Spleen (tissue), 11 donors: Measurements from ENCODE around the gene IL25. TPM values are rescaled to one million over a fixed set of nuclear protein-coding genes. Genes with fewer than 3 reads are reported as not detected.

Experiments used
- DNase-seq: peaks from one replicate; pipeline ENCODE4 v3.0.0-alpha.2; 2020
- H3K27ac ChIP-seq, 8 donors: fragments of 200-600 bp; sonication (generic) in 7 of 8; 1 replicate in 4 of 8; 2 replicates in 4 of 8; pipeline versions ENCODE4 v1.5.0 to v1.8.0; 2016 to 2021; ENCODE audit warnings: inconsistent platforms in 4 of 8, mild to moderate bottlenecking in 4 of 8, moderate library complexity in 1 of 8
- H3K27me3 ChIP-seq, 7 donors: fragments of 200-600 bp; sonication (generic) in 6 of 7; replicated peaks in 1 of 7; 1 replicate in 4 of 7; 2 replicates in 3 of 7; pipeline versions ENCODE4 v1.5.0 to v1.8.0; 2016 to 2021; ENCODE audit warnings: inconsistent platforms in 3 of 7, mild to moderate bottlenecking in 1 of 7
- H3K36me3 ChIP-seq, 6 donors: fragments of 200-600 bp; sonication (generic) in 5 of 6; 1 replicate in 4 of 6; 2 replicates in 2 of 6; pipeline versions ENCODE4 v1.5.0 to v1.8.0; 2016 to 2021; ENCODE audit warnings: inconsistent platforms in 2 of 6
- H3K4me1 ChIP-seq, 6 donors: fragments of 200-600 bp; sonication (generic) in 5 of 6; 1 replicate in 3 of 6; 2 replicates in 3 of 6; pipeline versions ENCODE4 v1.5.0 to v1.8.0; 2016 to 2021; ENCODE audit warnings: inconsistent platforms in 3 of 6
- H3K4me3 ChIP-seq, 8 donors: fragments of 200-600 bp; sonication (generic) in 7 of 8; 1 replicate in 4 of 8; 2 replicates in 4 of 8; pipeline versions ENCODE4 v1.5.0 to v1.8.0; 2016 to 2021; ENCODE audit warnings: inconsistent platforms in 4 of 8, mild to moderate bottlenecking in 4 of 8, moderate library complexity in 2 of 8
- H3K9me3 ChIP-seq, 8 donors: fragments of 200-600 bp; sonication (generic) in 7 of 8; 1 replicate in 4 of 8; 2 replicates in 4 of 8; pipeline versions ENCODE4 v1.5.0 to v1.8.0; 2016 to 2021; ENCODE audit warnings: inconsistent platforms in 4 of 8
- POLR2A ChIP-seq, 3 donors: fragments of 450-650 bp; IDR thresholded peaks; one replicate each; pipeline ENCODE4 v1.5.1; 2017; ENCODE audit warnings: antibody characterized with exemption in 3 of 3, mild to moderate bottlenecking in 1 of 3
- POLR2AphosphoS5 ChIP-seq, 3 donors: sonication (generic); formaldehyde crosslinking; IDR thresholded peaks; one replicate each; pipeline ENCODE4 v1.5.1; 2017; ENCODE audit warnings: antibody characterized with exemption in 3 of 3
- WGBS, 5 donors: extraction: QIAGEN DNeasy Blood & Tissue Kit in 3 of 5; methylation state at CpG; one replicate each; pipeline versions ENCODE4 v1.1.5 to v1.1.7; 2013 to 2018; 5-methylcytosine and 5-hydroxymethylcytosine counted together
- intact Hi-C: fragments of 100-400 bp; cut with DNase I; formaldehyde crosslinking; loops from one replicate; pipeline ENCODE4 v1.15.0; 2023; ENCODE audit warnings: low total_unique reads
- polyA plus RNA-seq, 3 donors: library from polyadenylated mRNA; stranded (reverse); fragments of 200-250 nt; gene quantifications; one replicate each; pipeline ENCODE4 v1.2.1, GENCODE V29; 2013
- total RNA-seq, 7 donors: library from RNA; depleted of rRNA in 3 of 7; stranded (reverse); fragments of >200 nt in 3 of 7; fragmentation: NEBNext Ultra II Directional in 4 of 7; extraction: Animal tissue kit (Norgen Biotek cat#: 25700) in 4 of 7; gene quantifications; one replicate each; pipeline versions ENCODE4 v1.1.0 to v1.2.1, GENCODE V29; 2016 to 2021
- TF ChIP-seq, protein P1 (sequence below), 11 experiments: fragments of 200-600 bp in 7 of 11; fragments of 450-650 bp in 4 of 11; sonication (generic) in 4 of 11; IDR thresholded peaks in 8 of 11; conservative IDR thresholded peaks in 3 of 11; 1 replicate in 7 of 11; 2 replicates in 4 of 11; pipeline versions ENCODE4 v1.4.0 to v1.8.0; 2016 to 2021; ENCODE audit warnings: antibody characterized with exemption in 11 of 11, inconsistent platforms in 4 of 11, mild to moderate bottlenecking in 1 of 11
- donor health status: healthy with polysubstance abuse.
- donor health status: DM: no; HTN: no; CAD: no; lungs with moderate emphysema.
- donor health status: DM: no; HTN: no; CAD: no.
- donor health status: Bipolar disorder and iron deficiency.
- donor health status: healthy.
- donor health status: DM: no; HTN: no; CAD: no.
- donor health status: DM: yes; HTN: yes; CAD: no.

The IL25 gene
- total and polyA plus RNA-seq, 10 donors: not detected

DNA sequence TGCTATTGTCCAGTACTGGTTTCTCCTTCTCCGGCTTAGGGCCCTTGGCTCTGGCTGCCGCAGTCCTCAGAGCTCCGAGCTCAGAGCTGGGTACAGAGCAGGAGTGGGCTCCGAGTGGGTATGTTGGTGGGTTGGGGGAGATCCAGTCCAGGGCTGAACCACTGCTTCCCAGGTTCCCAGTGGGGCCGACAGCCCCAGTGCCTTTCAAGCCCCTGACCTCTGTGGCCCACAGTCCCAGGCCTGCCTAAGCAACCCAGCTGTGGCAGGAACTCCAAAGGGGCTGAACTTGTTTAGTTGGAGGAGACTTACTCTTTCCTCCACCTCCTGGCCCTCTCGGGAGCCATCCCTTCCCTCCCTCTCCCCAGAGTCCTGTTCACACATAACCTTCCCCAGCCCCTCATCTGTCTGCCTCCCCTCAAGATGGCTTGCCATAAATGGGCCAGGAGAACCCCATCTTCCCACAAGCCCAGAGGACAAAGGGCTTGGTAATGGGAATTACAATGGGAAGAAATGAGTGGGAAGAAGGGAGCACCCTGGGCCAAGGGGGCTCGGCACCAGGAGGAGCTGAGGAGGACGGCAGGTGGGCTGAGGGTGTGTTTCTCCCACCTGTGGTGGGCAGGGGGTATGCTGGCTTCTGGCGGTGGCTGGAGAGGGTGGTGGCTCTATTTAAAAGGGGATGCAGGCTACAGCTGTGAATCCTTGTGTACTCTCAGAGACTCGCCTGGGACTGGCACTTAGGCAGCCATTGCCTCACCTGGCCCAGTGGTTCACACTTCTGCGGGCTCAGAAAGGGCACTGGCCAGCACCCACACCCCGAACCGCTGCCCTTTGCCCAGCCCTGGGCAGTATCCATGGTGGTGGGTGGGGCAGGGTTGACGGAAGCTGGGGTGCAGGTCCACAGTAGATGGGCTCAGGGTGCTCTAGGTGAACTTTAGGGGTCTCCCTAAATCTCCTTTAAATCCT is 39.2 kb downstream of the IL25 start:
- no peak for TF ChIP-seq POLR2AphosphoS5 (IDR thresholded peaks at IDR 0.05)
- no peak for TF ChIP-seq POLR2A (IDR thresholded peaks at IDR 0.05)
- Histone ChIP-seq H3K4me1 (no peaks in the 10 kb centered on the region), H3K9me3 (no peaks in the 10 kb centered on the region), H3K27ac (no peak overlapping the region), H3K36me3 (no peaks in the 10 kb centered on the region), H3K4me3 (no peak overlapping the region), H3K27me3 (peaks cover 0 to 53% (median 0%) of the 10 kb centered on the region in 7 donors)
- 80 to 90% (median 88%) methylated on average over 11 to 14 of the region's 14 CpGs for WGBS, 5 donors
- intact Hi-C loops: no loop called here
- no peak for DNase-seq

DNA sequence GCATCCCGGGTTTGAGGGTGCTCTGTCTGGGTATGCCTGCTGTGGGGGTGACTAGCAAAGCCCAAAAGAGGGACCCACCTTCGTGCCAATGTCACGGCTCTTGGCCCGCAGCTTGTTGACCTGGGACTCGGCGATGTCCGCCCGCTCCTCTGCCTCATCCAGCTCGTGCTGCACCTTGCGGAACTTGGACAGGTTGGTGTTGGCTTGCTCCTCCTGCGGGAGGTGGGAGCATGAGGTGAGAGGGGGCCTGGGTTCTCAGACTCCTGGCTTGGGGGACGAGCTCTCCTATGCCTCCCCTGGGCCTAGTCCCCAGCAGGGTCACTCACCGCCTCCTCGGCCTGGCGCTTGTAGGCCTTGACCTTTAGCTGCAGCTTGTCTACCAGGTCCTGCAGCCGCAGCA is 41.1 kb downstream of the IL25 start:
- no peak for DNase-seq
- Histone ChIP-seq H3K4me1 (no peaks in the 10 kb centered on the region), H3K4me3 (no peak overlapping the region), H3K27me3 (peaks cover 0 to 50% (median 0%) of the 10 kb centered on the region in 7 donors), H3K36me3 (no peaks in the 10 kb centered on the region), H3K27ac (no peak overlapping the region), H3K9me3 (no peaks in the 10 kb centered on the region)
- TF ChIP-seq, protein P1, sequence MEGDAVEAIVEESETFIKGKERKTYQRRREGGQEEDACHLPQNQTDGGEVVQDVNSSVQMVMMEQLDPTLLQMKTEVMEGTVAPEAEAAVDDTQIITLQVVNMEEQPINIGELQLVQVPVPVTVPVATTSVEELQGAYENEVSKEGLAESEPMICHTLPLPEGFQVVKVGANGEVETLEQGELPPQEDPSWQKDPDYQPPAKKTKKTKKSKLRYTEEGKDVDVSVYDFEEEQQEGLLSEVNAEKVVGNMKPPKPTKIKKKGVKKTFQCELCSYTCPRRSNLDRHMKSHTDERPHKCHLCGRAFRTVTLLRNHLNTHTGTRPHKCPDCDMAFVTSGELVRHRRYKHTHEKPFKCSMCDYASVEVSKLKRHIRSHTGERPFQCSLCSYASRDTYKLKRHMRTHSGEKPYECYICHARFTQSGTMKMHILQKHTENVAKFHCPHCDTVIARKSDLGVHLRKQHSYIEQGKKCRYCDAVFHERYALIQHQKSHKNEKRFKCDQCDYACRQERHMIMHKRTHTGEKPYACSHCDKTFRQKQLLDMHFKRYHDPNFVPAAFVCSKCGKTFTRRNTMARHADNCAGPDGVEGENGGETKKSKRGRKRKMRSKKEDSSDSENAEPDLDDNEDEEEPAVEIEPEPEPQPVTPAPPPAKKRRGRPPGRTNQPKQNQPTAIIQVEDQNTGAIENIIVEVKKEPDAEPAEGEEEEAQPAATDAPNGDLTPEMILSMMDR (IDR thresholded peaks at IDR 0.05 in 8 of 11, conservative IDR thresholded peaks at IDR 0.05 in 3 of 11): no peak
- TF ChIP-seq POLR2AphosphoS5 (IDR thresholded peaks at IDR 0.05): no peak
- TF ChIP-seq POLR2A (IDR thresholded peaks at IDR 0.05): no peak
- intact Hi-C loops: no loop called here
- WGBS, 5 donors: 83 to 93% (median 88%) methylated on average over 14 to 16 of the region's 16 CpGs

DNA sequence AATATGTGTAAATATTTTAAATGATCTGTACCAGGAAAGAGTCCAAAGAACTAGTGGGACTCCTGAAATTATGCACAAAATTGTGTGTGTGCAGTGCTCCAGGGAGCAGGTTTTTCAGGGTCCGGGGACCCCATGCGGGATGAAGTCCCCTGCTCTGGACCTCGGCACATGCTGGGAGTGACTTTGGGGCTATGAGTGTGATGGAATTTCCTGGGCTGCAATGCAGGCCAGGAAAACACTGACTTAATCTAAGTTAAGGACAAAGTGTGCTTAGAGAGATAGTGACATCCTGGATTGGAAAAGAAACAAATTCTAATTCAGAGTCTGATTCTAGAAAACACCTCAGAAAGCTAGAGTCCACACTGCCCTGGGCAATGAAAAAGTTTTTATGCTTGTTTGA is 41.6 kb downstream of the IL25 start:
- WGBS, 5 donors: 67 to 91% (median 69%) methylated on average over 3 of the region's 3 CpGs
- intact Hi-C loops: no loop called here
- Histone ChIP-seq H3K27me3 (peaks cover 0 to 50% (median 0%) of the 10 kb centered on the region in 7 donors), H3K36me3 (no peaks in the 10 kb centered on the region), H3K9me3 (no peaks in the 10 kb centered on the region), H3K4me1 (no peaks in the 10 kb centered on the region), H3K4me3 (no peak overlapping the region), H3K27ac (no peak overlapping the region)
- no peak for TF ChIP-seq POLR2AphosphoS5 (IDR thresholded peaks at IDR 0.05)
- no peak for TF ChIP-seq POLR2A (IDR thresholded peaks at IDR 0.05)
- TF ChIP-seq, protein P1 (IDR thresholded peaks at IDR 0.05 in 8 of 11, conservative IDR thresholded peaks at IDR 0.05 in 3 of 11): no peak
- DNase-seq: no peak

DNA sequence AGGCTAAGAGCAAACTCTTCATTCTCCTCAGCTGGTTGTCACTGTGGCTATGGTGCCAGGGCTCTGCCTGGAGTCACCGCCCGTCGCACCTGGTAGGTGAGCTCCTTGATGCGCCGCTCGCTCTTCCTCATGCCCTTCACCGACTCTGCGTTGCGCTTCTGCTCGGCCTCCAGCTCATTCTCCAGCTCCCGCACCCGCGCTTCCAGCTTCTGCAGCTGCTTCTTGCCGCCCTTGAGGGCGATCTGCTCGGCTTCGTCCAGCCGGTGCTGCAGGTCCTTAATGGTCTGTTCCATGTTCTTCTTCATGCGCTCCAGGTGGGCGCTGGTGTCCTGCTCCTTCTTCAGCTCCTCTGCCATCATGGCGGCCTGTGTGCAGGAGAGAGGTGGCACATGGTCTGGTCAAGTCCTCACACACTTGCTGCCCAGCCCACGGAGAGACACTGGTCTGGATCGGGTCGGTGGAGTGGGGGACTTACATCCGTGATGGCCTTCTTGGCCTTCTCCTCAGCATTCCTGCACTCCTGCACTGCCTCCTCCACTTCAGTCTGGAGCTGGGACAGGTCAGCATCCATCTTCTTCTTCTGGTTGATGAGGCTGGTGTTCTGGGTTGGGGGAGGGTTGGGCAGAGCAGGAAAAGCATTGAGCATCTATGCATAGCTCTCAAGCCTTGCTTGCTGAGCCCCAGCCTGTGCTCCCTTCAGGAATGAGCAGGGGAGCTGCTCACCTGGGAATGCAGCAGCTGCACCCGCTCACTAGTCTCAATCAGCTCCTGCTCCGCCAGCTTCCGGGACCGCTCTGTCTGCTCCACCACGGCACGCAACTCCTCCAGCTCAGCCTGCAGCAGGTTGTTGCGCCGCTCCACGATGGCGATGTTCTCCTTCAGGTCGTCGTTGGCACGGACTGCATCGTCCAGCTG is 42.6 kb downstream of the IL25 start:
- Histone ChIP-seq H3K27ac (no peak overlapping the region), H3K27me3 (peaks cover 0 to 40% (median 0%) of the 10 kb centered on the region in 7 donors), H3K4me1 (no peaks in the 10 kb centered on the region), H3K4me3 (no peak overlapping the region), H3K36me3 (no peaks in the 10 kb centered on the region), H3K9me3 (no peaks in the 10 kb centered on the region)
- intact Hi-C loops: no loop called here
- DNase-seq: no peak
- 92 to 97% (median 94%) methylated on average over 32 to 39 of the region's 39 CpGs for WGBS, 5 donors
- TF ChIP-seq, protein P1 (IDR thresholded peaks at IDR 0.05 in 8 of 11, conservative IDR thresholded peaks at IDR 0.05 in 3 of 11): no peak
- TF ChIP-seq POLR2AphosphoS5 (IDR thresholded peaks at IDR 0.05) (no peak), POLR2A (IDR thresholded peaks at IDR 0.05) (no peak)
